K562 (cell line): ENCODE measurements around the gene RGL2. TPM values are rescaled to one million over a fixed set of nuclear protein-coding genes. Genes with fewer than 3 reads are reported as not detected.

Experiments
- FOS ChIP-seq: IDR thresholded peaks from 3 replicates; pipeline ENCODE4 v1.6.1; 2011; ENCODE audit not compliant: insufficient read length; ENCODE audit errors: extremely low read depth
- IRF2 ChIP-seq: sonication (generic); formaldehyde crosslinking; IDR thresholded peaks from 2 replicates; pipeline ENCODE4 v1.8.1; 2022; ENCODE audit warnings: mild to moderate bottlenecking, missing genetic modification reagents
- NFRKB ChIP-seq: fragments of 450-650 bp; IDR thresholded peaks from 2 replicates; pipeline ENCODE4 v1.6.1; 2016; ENCODE audit warnings: low read depth
- NR1H2 ChIP-seq: sonication (generic); formaldehyde crosslinking; IDR thresholded peaks from 2 replicates; pipeline ENCODE4 v1.4.0; 2020; ENCODE audit warnings: mild to moderate bottlenecking, missing genetic modification reagents
- PREB ChIP-seq: sonication (generic); formaldehyde crosslinking; IDR thresholded peaks from 2 replicates; pipeline ENCODE4 v1.8.1; 2023; ENCODE audit warnings: mild to moderate bottlenecking, missing genetic modification reagents
- RERE ChIP-seq: sonication (generic); formaldehyde crosslinking; IDR thresholded peaks from 2 replicates; pipeline ENCODE4 v1.8.0; 2023; ENCODE audit warnings: missing genetic modification reagents, mild to moderate bottlenecking, borderline replicate concordance
- SETDB1 ChIP-seq: IDR thresholded peaks from one replicate; pipeline ENCODE4 v1.6.1; 2012; ENCODE audit warnings: low read length, control low read depth, inconsistent platforms
- SIRT6 ChIP-seq: IDR thresholded peaks from one replicate; pipeline ENCODE4 v1.6.1; 2012; ENCODE audit warnings: low read depth, mild to moderate bottlenecking, control low read depth, inconsistent platforms, low read length, moderate library complexity
- SRSF7 ChIP-seq: fragments of 200-400 bp; formaldehyde crosslinking; optimal IDR thresholded peaks from 2 replicates; pipeline ENCODE3; 2017; ENCODE audit warnings: mild to moderate bottlenecking, low read depth, low read length
- UBTF ChIP-seq, 2 experiments: IDR thresholded peaks; 2 replicates each; pipeline ENCODE4 v1.6.1; 2012; ENCODE audit warnings: improper control_type of control experiment in 2 of 2, low read depth in 2 of 2, low read length in 2 of 2, borderline replicate concordance in 1 of 2
- ZC3H8 ChIP-seq: fragments of 450-650 bp; IDR thresholded peaks from 2 replicates; pipeline ENCODE4 v1.6.1; 2017
- ZNF140 ChIP-seq: fragments of 250-450 bp; sonication (Bioruptor Pico); IDR thresholded peaks from 2 replicates; pipeline ENCODE4 v1.8.0; 2021; ENCODE audit warnings: moderate library complexity, mild to moderate bottlenecking, inconsistent platforms
- ZNF165 ChIP-seq: fragments of 250-450 bp; sonication (Bioruptor Pico); IDR thresholded peaks from 2 replicates; pipeline ENCODE4 v1.4.0; 2020; ENCODE audit warnings: borderline replicate concordance
- ZNF280A ChIP-seq: fragments of 450-650 bp; IDR thresholded peaks from 2 replicates; pipeline ENCODE4 v1.6.1; 2018; ENCODE audit warnings: mild to moderate bottlenecking, low read depth; ENCODE audit not compliant: partially characterized antibody
- ZNF436 ChIP-seq: fragments of 250-450, 450-650 bp; sonication (Bioruptor Pico); formaldehyde crosslinking; IDR thresholded peaks from 2 replicates; pipeline ENCODE4 v1.7.0; 2020; ENCODE audit warnings: mild to moderate bottlenecking
- ZNF695 ChIP-seq: fragments of 450-650 bp; formaldehyde crosslinking; IDR thresholded peaks from 2 replicates; pipeline ENCODE4 v1.4.0; 2020; ENCODE audit warnings: mild to moderate bottlenecking, moderate library complexity
- polyA plus RNA-seq, 8 experiments: library from polyadenylated mRNA; depleted of rRNA in 4 of 8; stranded (reverse) in 5 of 8; unstranded in 3 of 8; fragments of >200 nt; fragmentation: Nextera tagmentation in 2 of 8; fragmentation: Illumina TruSeq in 1 of 8; extraction: Ambion mirVana in 2 of 8; extraction: Trizol in 1 of 8; gene quantifications; 2 replicates each; pipeline versions ENCODE4 v1.2.1 to v1.2.3, GENCODE V29; 2011 to 2014; ENCODE audit warnings: inconsistent platforms in 1 of 8, missing spikeins in 1 of 8
- total RNA-seq, 7 experiments: library from RNA; depleted of rRNA in 6 of 7; stranded (reverse); fragments of >200 nt in 6 of 7; fragmentation: Illumina TruSeq in 2 of 7; extraction: Trizol in 2 of 7; gene quantifications; 2 replicates each; pipeline versions ENCODE4 v1.2.1 to v1.2.3, GENCODE V29; 2011 to 2021; ENCODE audit warnings: low replicate concordance in 1 of 7

The RGL2 gene
- total and polyA plus RNA-seq, 9 of the 15 experiments (the other 6 are each of a cell fraction or from before 2014, with no cell fraction given): 1.8 to 57.1 (median 19.5) TPM

GRCh38 chr6:33314515-33314942 lies 15.8 kb upstream of the RGL2 start (continued):
- TF ChIP-seq PREB (CRISPR knock-in tag) (0 out of 2 replicates have a peak, but pooled peaks have one; percentile 78), RERE (CRISPR knock-in tag) (no peak), ZNF280A (no peak), SIRT6 (no peak), UBTF (IDR thresholded peaks at IDR 0.05; ENCODE audit: borderline replicate concordance in 1 of 2, low read depth in 2 of 2, low read length in 2 of 2) (no peak), ZNF695 (CRISPR knock-in tag) (no peak), SETDB1 (no peak), ZNF140 (CRISPR knock-in tag) (no peak), ZC3H8 (0 out of 2 replicates have a peak, but pooled peaks have one; percentile 27), SRSF7 (no peak), NR1H2 (CRISPR knock-in tag) (no peak), NFRKB (no peak), ZNF165 (CRISPR knock-in tag) (no peak), FOS (no peak), ZNF436 (CRISPR knock-in tag) (no peak), IRF2 (no peak)
